GM12865 (cell line): ENCODE measurements around the gene TXNDC2.

Experiments used
- DNase-seq: peaks from one replicate; pipeline ENCODE4 v3.0.0; 2010; ENCODE audit warnings: low read depth
- H3K4me3 ChIP-seq: 2 replicates; pipeline ENCODE4 v1.5.1; 2011; ENCODE audit warnings: mild to moderate bottlenecking, low read depth, low read length, control low read depth
- TF ChIP-seq, protein P1 (sequence below): IDR thresholded peaks from 2 replicates; pipeline ENCODE4 v1.5.1; 2011; ENCODE audit warnings: low read length, control low read depth, low read depth, inconsistent platforms; ENCODE audit not compliant: insufficient read depth; ENCODE audit errors: missing control alignments

The TXNDC2 gene

DNA sequence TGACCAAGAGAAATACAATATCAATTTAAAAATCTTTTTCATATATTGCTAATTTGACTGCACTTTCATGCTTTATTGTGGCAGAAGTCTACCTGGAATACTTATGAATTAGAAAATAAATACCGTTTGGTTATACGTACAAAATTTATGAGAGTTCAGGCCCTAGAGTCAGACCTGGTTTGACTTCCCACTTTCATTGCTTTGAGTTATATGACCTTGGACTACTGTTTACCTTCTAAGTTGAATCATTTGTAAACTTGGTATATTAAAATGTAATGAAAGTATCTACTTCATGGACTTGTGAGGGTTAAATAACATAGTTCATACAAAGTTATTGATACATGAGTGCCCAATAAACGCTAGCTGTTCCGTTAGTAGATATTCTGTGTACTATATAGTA, 40.0 kb downstream of the TXNDC2 start:
- TF ChIP-seq, protein P1, sequence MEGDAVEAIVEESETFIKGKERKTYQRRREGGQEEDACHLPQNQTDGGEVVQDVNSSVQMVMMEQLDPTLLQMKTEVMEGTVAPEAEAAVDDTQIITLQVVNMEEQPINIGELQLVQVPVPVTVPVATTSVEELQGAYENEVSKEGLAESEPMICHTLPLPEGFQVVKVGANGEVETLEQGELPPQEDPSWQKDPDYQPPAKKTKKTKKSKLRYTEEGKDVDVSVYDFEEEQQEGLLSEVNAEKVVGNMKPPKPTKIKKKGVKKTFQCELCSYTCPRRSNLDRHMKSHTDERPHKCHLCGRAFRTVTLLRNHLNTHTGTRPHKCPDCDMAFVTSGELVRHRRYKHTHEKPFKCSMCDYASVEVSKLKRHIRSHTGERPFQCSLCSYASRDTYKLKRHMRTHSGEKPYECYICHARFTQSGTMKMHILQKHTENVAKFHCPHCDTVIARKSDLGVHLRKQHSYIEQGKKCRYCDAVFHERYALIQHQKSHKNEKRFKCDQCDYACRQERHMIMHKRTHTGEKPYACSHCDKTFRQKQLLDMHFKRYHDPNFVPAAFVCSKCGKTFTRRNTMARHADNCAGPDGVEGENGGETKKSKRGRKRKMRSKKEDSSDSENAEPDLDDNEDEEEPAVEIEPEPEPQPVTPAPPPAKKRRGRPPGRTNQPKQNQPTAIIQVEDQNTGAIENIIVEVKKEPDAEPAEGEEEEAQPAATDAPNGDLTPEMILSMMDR: no peak

GRCh38 chr18:9926223-9926894, 40.6 kb downstream of the TXNDC2 start:
- TF ChIP-seq, protein P1: no peak
- DNase-seq: no peak
- H3K4me3 ChIP-seq: no peak overlapping the region

More for the DNA sequence above, 40.0 kb downstream of the TXNDC2 start:
- H3K4me3 ChIP-seq: no peak overlapping the region
- no peak for DNase-seq

DNA sequence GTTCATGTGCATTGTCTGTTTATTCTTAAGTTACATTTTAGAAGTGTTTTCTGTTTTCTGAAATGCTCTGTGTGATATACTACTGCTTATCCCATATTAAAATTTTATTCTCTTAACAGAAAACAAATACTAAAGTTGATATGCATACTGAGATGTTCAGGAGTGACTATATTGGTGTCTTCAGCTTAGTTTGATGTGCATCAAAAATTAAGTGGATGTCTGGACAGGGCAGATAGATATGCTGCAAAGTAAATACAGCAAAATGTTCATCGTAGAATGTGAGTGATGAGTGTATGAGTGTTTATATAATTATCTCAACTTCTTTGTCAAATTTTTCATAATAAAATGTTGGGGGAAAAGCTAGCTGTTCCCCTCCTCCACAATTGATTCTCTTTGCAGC, 41.2 kb downstream of the TXNDC2 start:
- no peak for DNase-seq

DNA sequence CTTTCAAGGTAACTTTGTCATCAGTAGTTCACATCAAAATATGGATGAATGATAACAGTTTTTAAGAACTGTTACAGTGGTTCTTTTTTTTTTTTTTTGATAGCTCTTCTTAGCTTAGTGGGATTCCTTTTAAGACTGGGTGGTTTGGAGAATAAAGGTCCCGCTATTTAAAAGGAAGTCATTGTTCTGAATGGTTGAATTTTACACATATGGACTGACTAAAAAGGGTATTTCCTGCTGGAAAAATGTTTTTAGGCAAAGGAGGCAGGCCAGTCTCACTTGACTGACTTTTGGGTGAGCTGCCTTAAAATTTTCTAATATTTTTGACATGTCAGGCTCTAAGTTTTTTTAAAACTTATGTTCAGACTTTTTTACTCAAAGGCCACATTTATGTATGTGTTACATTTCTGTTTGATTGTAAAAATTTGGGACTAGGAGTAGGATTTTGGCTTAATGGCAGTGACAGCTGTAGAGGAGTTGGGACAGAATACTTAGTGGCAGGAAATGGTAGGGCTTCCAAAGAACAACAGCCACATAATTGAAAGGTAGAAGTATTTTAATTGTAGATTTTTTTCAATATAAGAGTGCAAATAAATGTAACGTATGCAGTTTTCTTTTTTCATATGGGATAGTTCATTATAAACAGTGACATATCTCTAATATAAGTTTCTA, 41.8 kb downstream of the TXNDC2 start:
- TF ChIP-seq, protein P1: no peak
- no peak overlapping the region for H3K4me3 ChIP-seq
- DNase-seq: no peak

More for the DNA sequence above, 41.2 kb downstream of the TXNDC2 start:
- TF ChIP-seq, protein P1: no peak
- no peak overlapping the region for H3K4me3 ChIP-seq

DNA sequence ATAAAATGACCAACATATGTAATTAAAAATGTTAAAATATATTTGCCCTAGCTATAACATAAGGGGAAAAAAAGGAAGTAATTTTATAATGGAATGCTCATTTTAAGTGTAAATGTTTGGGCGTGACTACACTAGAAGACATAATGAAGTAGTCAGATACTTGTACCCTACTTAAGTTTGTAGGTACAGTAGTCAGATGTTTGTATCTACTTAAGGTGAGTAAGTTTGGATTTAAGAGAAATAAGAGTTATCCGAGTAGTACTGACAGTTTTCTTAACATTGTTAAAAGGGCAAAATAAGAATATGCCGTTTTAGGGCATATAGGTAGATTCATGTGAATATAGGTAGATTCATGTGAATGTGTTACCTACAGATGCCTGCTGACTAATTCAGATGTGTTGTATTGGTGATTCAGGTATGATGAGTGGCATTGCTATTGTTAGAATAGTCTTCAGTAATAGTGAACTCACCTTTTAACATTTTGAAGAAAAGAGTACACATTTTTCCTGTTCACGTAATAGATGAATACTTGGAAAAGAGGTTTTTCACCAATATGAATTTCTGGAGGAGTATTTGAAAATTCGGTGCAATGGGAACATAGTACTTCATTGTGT, 43.0 kb downstream of the TXNDC2 start:
- no peak overlapping the region for H3K4me3 ChIP-seq
- no peak for DNase-seq
- TF ChIP-seq, protein P1: no peak

DNA sequence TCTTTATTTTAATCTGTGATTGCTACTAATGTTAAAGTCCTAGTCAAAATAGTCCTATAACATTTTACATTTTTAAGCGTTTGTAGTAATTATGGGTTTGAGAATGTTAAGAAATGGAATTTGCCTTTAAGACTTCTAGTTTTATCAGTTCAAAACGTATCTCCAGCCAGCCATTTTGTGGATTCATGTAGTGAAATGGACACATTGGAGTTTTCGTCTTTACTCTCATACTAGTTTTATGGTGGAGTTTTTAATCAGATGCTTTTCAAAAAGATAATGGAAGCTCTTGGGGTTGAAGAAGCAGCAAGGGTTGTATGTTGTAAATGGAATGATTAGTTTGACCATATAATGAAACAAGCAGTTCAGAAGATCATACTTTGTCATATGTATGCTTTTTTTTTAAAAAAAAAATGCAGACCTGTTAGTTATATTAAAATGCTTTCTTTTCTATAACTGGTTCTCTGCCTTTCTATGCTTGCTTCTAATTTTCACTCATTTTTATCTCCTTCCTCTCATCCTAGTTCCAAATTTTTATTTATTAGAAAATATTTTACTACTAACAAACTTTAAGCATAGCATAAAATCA, 44.6 kb downstream of the TXNDC2 start:
- TF ChIP-seq, protein P1: no peak
- DNase-seq: no peak
- H3K4me3 ChIP-seq: no peak overlapping the region
